Muscle layer of duodenum (tissue), 2 donors: ENCODE data around the gene BTBD19.
A peak's percentile ranks its signal among the peaks of the same experiment; 100 is the strongest.
"Not testable (repeated sequence)": the region's sequence is repeated elsewhere in the genome, so short reads cannot be mapped to it uniquely, and the experiment has no call there.

Experiments
- H3K27ac ChIP-seq: one replicate; pipeline ENCODE4 v1.7.0; 2013; ENCODE audit warnings: mild to moderate bottlenecking, low read length
- H3K27me3 ChIP-seq: one replicate; pipeline ENCODE4 v1.7.0; 2013; ENCODE audit warnings: low read depth, mild to moderate bottlenecking, control low read depth, low read length
- H3K36me3 ChIP-seq, 2 donors: one replicate each; pipeline ENCODE4 v1.7.0; 2013; ENCODE audit warnings: low read length in 2 of 2, control low read depth in 1 of 2, mild to moderate bottlenecking in 1 of 2; ENCODE audit not compliant: insufficient read depth in 2 of 2, control insufficient read depth in 1 of 2
- H3K4me1 ChIP-seq, 2 donors: one replicate each; pipeline ENCODE4 v1.7.0; 2013; ENCODE audit warnings: low read length in 2 of 2, mild to moderate bottlenecking in 2 of 2, control low read depth in 1 of 2, moderate library complexity in 1 of 2; ENCODE audit not compliant: insufficient read depth in 2 of 2, control insufficient read depth in 1 of 2
- H3K4me3 ChIP-seq, 2 donors: one replicate each; pipeline ENCODE4 v1.7.0; 2013; ENCODE audit warnings: low read length in 2 of 2, low read depth in 1 of 2, mild to moderate bottlenecking in 1 of 2
- H3K9me3 ChIP-seq, 2 donors: one replicate each; pipeline ENCODE4 v1.7.0; 2013; ENCODE audit warnings: low read length in 2 of 2, control low read depth in 1 of 2, mild to moderate bottlenecking in 1 of 2; ENCODE audit not compliant: control insufficient read depth in 1 of 2
- donor health status: healthy.

Gene BTBD19

DNA sequence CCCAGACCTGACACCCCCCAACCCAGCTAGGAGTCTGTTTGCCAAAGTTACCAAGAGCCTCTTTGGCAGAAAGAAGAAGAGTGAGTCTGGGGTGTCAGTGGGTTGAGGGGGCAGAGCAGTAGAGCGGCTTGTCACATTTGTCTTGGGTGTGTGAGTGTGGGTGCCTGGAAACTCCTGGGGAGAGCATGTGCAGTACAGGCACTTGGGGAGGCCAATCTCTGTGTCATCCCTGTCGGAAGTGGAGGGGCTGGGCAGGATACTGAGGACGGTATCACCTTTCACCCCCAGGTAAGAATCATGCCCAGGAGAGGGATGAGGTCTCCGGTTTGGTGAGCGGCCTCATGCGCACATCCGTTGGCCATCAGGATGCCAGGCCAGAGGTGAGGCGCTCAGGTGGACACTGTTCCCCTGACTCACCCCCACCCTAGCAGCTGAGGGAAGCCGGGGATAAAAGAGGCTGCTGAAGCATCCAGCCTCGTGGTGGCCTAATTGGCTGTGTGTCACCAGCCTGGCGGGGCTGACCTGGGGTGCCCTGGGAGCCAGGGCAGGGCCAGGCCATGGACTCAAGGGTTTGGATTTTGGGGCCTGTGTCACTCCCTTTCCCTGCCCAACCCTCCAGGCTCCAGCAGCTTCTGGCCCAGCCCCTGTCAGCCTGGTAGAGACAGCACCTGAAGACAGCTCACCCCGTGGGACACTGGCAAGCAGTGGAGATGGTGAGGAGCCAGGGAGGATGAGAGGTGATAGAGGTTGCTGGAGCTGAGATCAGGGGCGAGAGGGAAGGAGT lies 4.8 kb upstream of the BTBD19 start:
- no peaks in the 10 kb centered on the region for H3K9me3 ChIP-seq
- no peaks in the 10 kb centered on the region for H3K27me3 ChIP-seq
- peak overlapping the region; percentile 45 for H3K27ac ChIP-seq
- peaks cover 19 to 42% of the 10 kb centered on the region in 2 donors for H3K4me1 ChIP-seq
- peak overlapping the region in 1 of 2 donors; percentile 80 for H3K4me3 ChIP-seq
- peaks cover 30 to 53% of the 10 kb centered on the region in 2 donors for H3K36me3 ChIP-seq

DNA sequence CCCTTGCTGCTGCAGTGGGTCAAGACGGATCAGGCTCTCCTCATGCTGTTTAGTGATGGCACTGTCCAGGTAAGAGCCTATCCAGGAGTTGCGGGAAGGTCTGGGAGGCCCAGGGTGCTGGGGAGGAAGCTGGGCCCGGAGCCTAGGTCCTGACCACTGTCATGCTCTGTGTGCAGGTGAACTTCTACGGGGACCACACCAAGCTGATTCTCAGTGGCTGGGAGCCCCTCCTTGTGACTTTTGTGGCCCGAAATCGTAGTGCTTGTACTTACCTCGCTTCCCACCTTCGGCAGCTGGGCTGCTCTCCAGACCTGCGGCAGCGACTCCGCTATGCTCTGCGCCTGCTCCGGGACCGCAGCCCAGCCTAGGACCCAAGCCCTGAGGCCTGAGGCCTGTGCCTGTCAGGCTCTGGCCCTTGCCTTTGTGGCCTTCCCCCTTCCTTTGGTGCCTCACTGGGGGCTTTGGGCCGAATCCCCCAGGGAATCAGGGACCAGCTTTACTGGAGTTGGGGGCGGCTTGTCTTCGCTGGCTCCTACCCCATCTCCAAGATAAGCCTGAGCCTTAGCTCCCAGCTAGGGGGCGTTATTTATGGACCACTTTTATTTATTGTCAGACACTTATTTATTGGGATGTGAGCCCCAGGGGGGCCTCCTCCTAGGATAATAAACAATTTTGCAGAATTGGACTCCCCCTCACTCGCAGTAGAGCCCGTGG lies 2.9 kb upstream of the BTBD19 start:
- no peak overlapping the region for H3K27ac ChIP-seq
- peak overlapping the region in 1 of 2 donors; percentile 15 for H3K4me3 ChIP-seq
- no peaks in the 10 kb centered on the region for H3K27me3 ChIP-seq
- H3K36me3 ChIP-seq = peaks cover 30 to 58% of the 10 kb centered on the region in 2 donors
- peaks cover 38 to 61% of the 10 kb centered on the region in 2 donors for H3K4me1 ChIP-seq
- no peaks in the 10 kb centered on the region for H3K9me3 ChIP-seq

GRCh38 chr1:44806025-44806703 lies 2.2 kb upstream of the BTBD19 start:
- Histone ChIP-seq H3K27ac (peak overlapping the region; percentile 100), H3K4me3 (peak overlapping the region; percentile 14 to 15), H3K36me3 (peaks cover 30 to 58% of the 10 kb centered on the region in 2 donors), H3K27me3 (no peaks in the 10 kb centered on the region), H3K4me1 (peaks cover 40 to 66% of the 10 kb centered on the region in 2 donors), H3K9me3 (no peaks in the 10 kb centered on the region)

GRCh38 chr1:44806704-44807363 lies 1.5 kb upstream of the BTBD19 start, which contains the start of gene DYNLT4:
TSS of gene DYNLT4 (minus strand) at chr1:44807351. CDS start at chr1:44806668, 683 bp downstream.
- Histone ChIP-seq H3K27ac (peak within 1 kb of the TSS; percentile 100), H3K4me3 (peak within 1 kb of the TSS; percentile 33 to 55), H3K9me3 (no peaks in the 10 kb centered on the region), H3K4me1 (peaks cover 40 to 71% of the 10 kb centered on the region in 2 donors), H3K36me3 (peaks cover 30 to 58% of the 10 kb centered on the region in 2 donors), H3K27me3 (no peaks in the 10 kb centered on the region)

GRCh38 chr1:44807364-44808062 lies 810 bp upstream of the BTBD19 start:
- H3K27me3 ChIP-seq = no peaks in the 10 kb centered on the region
- peak overlapping the region; percentile 33 to 55 for H3K4me3 ChIP-seq
- peak overlapping the region; percentile 100 for H3K27ac ChIP-seq
- H3K36me3 ChIP-seq = peaks cover 29 to 57% of the 10 kb centered on the region in 2 donors
- H3K4me1 ChIP-seq = peaks cover 40 to 70% of the 10 kb centered on the region in 2 donors
- H3K9me3 ChIP-seq = no peaks in the 10 kb centered on the region

- H3K27ac ChIP-seq = peak overlapping the region; percentile 100
- peak overlapping the region; percentile 37 to 55 for H3K4me3 ChIP-seq
- H3K4me1 ChIP-seq = peaks cover 40 to 74% of the 10 kb centered on the region in 2 donors
- peaks cover 16 to 40% of the 10 kb centered on the region in 2 donors for H3K36me3 ChIP-seq
- no peaks in the 10 kb centered on the region for H3K27me3 ChIP-seq
- no peaks in the 10 kb centered on the region for H3K9me3 ChIP-seq
Observed at GRCh38 chr1:44808938-44809917, 905 bp downstream of the BTBD19 start.

- Histone ChIP-seq H3K36me3 (peaks cover 12 to 31% of the 10 kb centered on the region in 2 donors), H3K27ac (peak overlapping the region; percentile 100), H3K27me3 (no peaks in the 10 kb centered on the region), H3K4me1 (peaks cover 40 to 77% of the 10 kb centered on the region in 2 donors), H3K4me3 (peak overlapping the region in 1 of 2 donors; percentile 55), H3K9me3 (no peaks in the 10 kb centered on the region)
Observed at GRCh38 chr1:44810101-44810761, 1.9 kb downstream of the BTBD19 start.

DNA sequence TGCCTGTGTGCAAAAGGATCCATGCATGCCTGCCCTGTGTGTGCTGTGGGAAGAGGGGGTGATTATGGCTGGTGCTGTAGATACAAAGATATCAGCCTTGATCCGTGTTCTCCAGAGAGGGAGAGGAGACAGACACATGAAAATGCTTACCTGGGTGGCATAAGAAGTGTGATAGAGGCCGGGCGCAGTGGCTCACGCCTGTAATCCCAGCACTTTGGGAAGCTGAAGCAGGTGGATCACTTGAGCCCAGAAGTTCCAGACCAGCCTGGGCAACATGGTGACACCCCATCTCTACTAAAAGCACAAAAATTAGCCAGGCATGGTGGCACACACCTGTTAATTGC lies 2.4 kb downstream of the BTBD19 start:
- Histone ChIP-seq H3K4me1 (peaks cover 40 to 72% of the 10 kb centered on the region in 2 donors), H3K36me3 (peaks cover 9 to 26% of the 10 kb centered on the region in 2 donors), H3K27ac (peak overlapping the region; percentile 100)
- H3K9me3 ChIP-seq, H3K27me3 ChIP-seq, H3K4me3 ChIP-seq: not testable (repeated sequence)

GRCh38 chr1:44811234-44811633 lies 2.9 kb downstream of the BTBD19 start:
- peak overlapping the region; percentile 33 for H3K27ac ChIP-seq
- H3K4me3 ChIP-seq = no peak overlapping the region
- H3K9me3 ChIP-seq = no peaks in the 10 kb centered on the region
- no peaks in the 10 kb centered on the region for H3K27me3 ChIP-seq
- H3K36me3 ChIP-seq = peaks cover 8 to 21% of the 10 kb centered on the region in 2 donors
- peaks cover 40 to 67% of the 10 kb centered on the region in 2 donors for H3K4me1 ChIP-seq
